IPS-11a (cell line): ENCODE data around the gene PPARA.
"Not testable (repeated sequence)": the region's sequence is repeated elsewhere in the genome, so short reads cannot be mapped to it uniquely, and the experiment has no call there.

Experiments
- H3K4me3 ChIP-seq: one replicate; pipeline ENCODE4 v1.5.1; 2013; ENCODE audit warnings: low read depth, low read length, control low read depth

The PPARA gene

DNA sequence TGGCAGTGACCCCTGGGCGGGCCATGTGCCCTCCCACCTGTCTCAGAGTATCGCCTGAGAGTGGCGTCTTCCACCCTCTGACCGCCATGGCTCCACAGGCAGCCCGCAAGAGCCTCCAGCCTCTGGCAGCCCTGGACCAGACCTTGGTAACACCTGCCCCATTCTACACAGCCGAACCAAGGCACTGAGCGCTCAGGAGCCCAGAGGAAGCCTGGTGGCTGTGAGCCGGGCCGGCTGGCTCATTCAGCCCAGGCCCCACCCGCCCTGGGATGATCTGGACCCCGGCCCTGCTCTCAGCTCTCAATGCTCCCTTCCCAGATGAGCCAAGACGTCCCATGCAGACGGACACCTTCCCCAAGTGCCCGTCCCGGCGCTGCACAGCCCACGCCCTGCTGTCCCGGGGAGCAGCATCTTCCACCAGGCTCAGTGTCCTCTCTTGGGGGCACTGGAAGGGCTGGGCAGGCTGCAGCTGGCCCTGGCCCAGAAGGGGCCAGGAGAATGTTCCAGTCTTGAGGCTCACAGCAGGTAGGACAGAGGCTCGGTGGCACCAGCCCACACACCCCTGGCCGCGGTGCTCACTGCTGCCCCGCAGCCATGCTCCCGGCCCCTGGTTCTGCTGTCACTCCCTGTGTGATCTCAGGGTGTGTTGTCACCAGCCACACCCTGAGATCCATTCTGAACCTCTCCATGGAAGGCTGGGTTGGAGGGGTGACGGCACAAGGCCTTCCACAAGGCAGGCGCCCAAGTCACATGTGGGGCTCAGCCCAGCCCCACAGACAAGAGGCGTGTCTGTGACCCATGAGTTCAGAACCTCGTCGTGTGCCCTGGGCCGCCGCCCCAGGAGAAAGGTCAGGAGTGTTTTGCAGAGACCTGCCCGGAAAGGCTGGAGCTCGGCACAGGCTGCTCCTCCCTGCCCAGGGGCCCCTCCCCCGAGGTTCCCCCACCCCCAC is 24.2 kb upstream of the PPARA start:
- H3K4me3 ChIP-seq = no peak overlapping the region

GRCh38 chr22:46126853-46127385 is 23.4 kb upstream of the PPARA start:
- H3K4me3 ChIP-seq = no peak overlapping the region

DNA sequence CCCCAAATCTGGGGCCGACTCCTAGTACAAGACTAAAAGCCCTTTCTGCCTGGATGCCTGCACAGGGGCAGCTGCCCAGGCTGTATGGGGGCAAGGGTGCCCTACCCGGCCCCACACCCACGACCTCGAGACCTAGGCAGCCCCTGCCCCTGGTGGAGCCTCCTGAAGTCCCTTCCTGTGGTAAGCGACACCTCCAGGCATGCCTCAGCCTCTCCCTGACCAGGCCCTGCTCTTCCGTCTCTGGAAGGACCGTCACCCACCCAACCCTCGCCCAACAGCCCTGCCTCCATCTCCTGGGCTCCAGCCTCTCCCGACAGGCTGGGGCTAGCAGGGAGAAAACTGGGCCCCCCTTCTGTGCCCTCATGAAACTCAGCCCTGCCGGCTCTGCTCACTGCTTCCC is 22.8 kb upstream of the PPARA start:
- no peak overlapping the region for H3K4me3 ChIP-seq

DNA sequence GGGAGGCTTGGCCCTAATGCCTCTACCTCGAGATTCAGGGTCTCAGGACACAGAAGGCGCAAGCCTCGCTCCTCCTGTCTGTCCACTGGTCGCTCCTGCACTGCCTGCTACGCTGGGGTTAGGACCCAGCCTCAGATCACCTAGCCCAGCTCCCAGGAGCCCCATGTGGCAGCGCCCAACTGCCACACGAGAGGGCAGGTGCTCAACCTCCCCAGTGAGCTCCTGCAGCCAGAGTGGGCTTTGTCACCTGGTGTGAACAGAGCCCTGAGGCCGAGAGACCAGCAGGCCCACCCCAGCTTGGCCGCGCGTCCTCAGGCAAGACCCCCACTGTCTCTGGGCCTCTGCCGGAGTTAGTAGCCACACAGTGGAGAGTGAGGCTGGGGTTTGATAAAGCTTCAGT is 21.7 kb upstream of the PPARA start:
- no peak overlapping the region for H3K4me3 ChIP-seq

DNA sequence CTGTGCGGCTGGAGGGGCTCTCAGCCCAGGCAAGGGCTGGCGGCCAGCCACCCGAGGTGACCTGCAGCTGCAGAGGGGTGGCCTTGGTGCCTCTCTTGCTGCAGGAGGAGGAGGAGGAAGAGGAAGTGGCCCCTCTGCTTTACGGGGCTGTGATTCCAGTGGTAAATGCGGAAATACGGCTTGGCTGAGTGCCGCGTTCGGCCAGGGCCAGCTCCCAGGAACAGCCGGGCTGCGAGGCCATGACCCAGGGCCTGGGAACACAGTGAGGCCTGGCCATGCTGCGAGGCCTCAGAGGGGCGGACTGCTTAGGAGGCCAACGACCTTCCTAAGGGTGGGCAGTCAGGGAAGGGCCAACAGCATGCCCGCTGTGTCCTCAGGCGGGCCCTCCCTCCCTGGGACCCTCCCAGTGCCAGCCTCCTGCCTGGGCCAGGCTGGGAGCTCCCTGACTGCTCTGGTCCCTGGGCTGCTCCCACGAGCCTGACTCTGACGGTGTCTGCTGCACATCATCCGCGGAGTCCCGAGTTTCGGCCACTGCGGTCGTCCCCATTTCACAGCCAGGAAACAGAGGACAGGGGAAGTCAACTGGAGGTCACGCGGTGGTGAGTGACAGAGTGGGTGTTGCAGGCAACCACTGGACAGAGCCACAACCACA is 20.8 kb upstream of the PPARA start:
- H3K4me3 ChIP-seq = no peak overlapping the region

GRCh38 chr22:46131151-46131587 is 19.2 kb upstream of the PPARA start:
- no peak overlapping the region for H3K4me3 ChIP-seq

DNA sequence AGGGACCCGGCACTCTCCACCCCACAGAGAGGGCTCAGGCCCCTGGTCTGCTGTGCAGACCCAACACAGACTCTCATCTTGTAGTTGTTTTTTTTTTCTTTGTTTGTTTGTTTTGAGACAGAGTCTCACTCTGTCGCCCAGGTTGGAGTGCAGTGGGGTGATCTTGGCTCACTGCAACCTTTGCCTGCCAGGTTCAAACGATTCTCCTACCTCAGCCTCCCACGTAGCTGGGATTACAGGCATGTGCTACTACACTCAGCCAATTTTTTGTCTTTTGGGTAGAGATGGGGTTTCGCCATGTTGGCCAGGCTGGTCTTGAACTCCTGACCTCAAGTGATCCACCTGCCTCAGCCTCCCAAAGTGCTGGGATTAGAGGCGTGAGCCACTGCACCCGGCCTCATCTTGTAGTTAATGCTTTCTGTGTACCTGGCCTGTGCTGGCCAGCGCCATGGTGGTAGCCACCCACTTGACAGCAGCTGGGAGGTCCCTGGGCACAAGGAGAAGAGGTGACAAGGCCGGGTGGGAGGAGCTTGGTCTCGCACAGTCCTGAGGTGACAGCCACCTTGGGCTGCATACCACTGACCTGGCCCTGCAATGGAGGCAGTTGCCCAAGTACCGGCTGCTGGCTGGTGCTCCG is 18.0 kb upstream of the PPARA start:
- not testable (repeated sequence) for H3K4me3 ChIP-seq

- no peak overlapping the region for H3K4me3 ChIP-seq
Observed at GRCh38 chr22:46132830-46133587, 17.3 kb upstream of the PPARA start.

GRCh38 chr22:46133588-46133855 is 16.8 kb upstream of the PPARA start:
- H3K4me3 ChIP-seq = no peak overlapping the region

DNA sequence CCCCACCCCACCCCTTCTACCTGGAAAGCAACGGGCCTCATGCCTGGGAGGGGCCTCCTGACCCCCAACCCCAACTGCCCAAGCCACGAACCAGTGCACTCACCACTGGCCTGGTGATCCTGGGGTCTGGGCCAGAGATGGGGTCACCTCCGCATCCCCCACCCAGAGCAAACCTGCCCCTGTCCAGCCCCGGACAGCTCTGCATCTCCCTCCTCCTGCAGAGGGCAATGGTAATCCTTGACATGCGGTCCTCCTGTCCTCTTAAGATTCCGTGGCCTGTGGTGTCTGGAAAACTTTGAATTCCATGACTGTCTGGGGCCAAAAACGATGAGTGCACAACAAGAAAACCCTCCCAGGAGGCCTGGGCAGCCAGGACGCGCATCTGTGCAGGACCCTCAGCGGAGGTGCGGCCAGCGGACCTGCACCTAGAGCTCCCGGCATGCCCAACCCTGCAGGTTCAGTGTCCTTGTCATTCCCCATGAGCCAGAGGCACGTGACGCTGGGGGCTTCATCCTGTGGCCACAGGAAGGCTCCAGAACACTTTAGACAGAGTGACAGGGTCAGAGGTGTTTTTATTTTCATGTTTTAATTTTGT is 16.1 kb upstream of the PPARA start:
- H3K4me3 ChIP-seq = no peak overlapping the region

DNA sequence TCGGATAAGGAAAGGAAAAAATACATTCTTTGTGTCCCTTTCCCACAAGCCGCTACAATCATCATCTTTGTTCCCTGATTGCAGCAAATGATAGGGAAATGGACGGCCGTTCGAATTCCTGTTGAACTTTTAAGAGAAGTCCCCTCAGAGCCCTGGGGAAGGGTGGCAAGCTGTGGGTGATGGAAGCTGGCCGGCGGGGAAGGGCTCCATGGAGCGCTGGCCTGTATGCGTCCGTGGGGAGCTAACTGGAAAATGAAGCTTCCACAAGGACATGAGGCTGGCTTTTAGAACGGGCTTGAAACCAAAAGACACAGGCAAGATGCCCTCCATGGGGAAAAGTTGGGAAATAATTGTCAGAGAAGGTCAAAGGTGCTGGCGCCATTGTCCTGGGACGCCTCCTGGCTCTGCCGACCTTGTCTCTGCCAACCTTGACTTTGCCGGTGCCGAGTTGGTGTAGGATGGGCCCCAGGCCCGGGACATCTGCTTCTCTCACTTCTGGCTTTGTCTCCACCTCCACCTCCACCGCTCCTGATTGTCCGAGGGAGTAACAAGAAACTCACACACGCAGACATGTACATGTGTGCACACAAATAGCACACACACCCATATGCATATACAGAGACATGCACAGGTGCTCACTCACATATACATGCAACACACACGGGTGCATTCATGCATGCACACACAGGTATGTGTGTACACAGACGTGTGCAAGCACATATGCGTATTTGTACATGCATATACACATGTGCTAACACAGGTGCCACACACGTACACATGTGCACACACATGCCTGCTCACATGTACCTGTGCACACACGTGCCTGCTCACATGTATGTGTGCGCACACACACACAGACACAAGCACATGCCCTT is 14.5 kb upstream of the PPARA start:
- H3K4me3 ChIP-seq = no peak overlapping the region

DNA sequence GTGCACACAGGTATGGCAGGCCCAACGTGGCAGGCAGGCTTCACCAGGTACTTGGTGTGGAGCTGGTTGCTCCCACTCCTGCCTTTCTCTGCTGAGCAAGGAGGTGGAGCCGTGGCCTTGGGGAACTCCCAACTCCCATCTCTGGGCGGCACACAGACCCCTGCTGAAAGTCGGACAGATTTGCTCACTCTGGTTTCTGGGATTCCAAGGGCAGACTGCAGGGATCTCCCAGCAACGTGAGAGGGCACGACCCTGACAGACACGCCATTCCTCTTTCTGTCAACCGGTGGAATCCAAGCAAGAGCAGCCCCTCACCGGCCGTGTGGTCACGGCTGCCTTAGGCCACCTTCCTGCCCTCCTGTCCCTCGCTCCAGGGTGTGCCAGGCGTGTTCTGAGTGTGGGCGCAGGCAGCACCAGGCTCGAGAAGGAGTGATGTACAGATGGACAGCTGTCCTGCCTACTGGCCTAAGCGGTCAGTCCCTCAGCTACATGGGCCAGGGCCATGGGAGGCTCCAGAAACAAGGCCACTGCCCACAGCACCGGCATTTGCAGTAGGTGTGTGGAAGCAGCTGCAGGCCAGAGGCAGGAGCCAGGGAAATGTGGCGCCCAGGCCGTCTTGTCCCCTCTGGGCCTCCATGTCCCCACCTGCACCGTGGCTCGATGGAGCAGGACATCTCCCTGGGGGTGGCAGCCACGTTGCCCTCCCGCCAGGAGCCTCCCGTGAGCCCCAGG is 13.7 kb upstream of the PPARA start:
- no peak overlapping the region for H3K4me3 ChIP-seq

DNA sequence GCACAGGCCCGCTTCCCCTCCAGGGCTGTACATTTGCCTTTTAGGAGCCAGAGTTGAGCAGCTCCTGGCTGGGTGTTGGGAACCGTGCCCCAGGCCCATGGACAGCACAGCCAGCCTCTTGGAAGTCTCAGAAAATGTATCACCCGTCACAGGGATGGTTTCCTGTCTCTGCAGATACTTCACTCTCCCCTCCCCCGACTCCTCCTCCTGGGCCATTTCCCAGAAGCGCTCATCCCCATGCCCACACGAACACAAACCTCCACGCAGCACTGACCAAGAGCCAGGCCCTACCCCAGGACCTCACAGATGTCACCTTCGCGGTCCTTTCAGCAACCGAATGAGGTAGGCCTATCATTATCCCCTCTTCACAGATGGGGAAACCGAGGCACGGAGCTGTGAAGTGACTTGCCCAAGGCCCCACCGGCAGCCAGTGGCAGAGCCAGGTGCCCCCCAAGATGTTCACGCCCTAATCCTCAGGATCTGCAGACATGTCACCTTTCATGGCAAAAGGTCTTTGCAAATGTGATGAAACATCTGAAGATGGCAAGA is 13.0 kb upstream of the PPARA start:
- H3K4me3 ChIP-seq = no peak overlapping the region

GRCh38 chr22:46138058-46138797 is 12.1 kb upstream of the PPARA start:
- H3K4me3 ChIP-seq = no peak overlapping the region

GRCh38 chr22:46139417-46139816 is 10.9 kb upstream of the PPARA start:
- not testable (repeated sequence) for H3K4me3 ChIP-seq

DNA sequence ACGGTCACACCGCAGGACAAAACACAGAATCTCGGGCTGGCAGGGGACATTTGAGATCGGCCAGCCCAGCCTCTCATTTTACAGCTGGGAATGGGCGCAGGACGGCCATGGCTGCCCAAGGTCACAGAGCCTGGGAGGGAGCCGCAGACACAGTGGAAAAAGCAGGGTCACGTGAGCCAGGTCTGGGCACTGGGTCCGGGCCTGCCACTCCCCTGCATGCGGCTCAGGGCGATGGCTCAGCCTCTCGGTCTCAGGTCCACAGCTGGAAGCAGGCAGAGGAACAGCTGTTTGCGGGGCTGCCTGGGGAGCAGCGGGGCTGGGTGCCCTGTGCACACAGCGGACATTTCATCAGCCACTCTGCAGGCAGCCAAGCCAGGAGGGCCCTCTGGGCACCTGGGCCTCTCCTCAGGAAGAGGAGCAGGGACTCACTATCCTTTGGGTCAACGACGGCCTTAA is 10.4 kb upstream of the PPARA start:
- no peak overlapping the region for H3K4me3 ChIP-seq

DNA sequence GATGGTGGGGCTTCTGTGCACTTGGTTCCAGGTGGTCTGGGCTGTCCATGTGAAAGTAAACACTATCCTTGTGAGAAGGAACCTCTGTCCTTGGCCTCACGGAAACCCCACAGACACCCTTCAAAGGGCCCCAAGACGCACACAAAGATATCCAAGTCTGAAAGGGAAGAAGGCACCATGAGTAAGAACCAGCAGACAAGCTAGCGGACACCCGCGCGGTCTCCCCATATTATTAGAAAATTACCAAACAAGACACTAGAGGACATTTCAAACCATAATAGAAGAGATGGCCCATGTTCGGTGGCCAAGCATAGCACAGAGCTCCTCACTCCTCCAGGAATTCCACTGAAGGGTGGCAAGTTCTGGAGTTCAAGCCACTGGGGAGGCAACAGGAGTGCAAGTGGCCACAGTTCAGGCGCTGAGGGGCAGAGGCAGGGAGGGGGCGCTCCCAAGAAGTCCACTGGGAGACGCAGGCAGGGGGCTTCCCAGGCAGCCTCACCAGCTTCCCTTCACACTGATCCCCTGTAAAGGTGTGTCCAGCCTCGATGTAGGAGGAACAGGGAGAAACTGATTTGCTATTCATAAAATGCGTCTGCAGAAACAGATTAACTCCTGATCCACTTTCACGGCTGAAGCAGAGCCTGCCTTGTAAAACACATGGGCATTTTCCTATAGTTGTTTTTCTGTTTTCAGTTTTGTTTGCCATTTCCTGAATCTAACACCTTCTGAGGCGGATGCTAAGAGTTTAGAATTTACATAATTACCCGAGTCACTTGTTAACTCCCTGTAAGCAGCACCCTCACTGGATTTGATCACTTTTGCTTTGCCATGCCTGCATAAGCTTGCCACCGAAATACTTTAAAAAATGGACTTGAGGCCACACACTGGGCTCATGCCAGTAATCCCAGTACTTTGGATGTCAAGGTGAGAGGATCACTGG is 9.1 kb upstream of the PPARA start:
- H3K4me3 ChIP-seq = no peak overlapping the region
